GM06990 (cell line): ENCODE data around the gene CXorf65.
A peak's percentile ranks its signal among the peaks of the same experiment; 100 is the strongest.

ENCODE experiments used
- DNase-seq: peaks from one replicate; pipeline ENCODE4 v3.0.0-alpha.2; 2011; ENCODE audit not compliant: insufficient read length; ENCODE audit errors: extremely low read depth
- H3K27me3 ChIP-seq: replicated peaks from 2 replicates; pipeline ENCODE4 v1.6.0; 2011; ENCODE audit warnings: low read length; ENCODE audit not compliant: control insufficient read depth, insufficient read depth
- H3K36me3 ChIP-seq: 2 replicates; pipeline ENCODE4 v1.5.1; 2011; ENCODE audit warnings: low read length; ENCODE audit not compliant: control insufficient read depth, insufficient read depth
- H3K4me3 ChIP-seq: replicated peaks from 2 replicates; pipeline ENCODE4 v1.5.1; 2011; ENCODE audit warnings: low read depth, mild to moderate bottlenecking, control low read depth, low read length
- CTCF ChIP-seq: IDR thresholded peaks from 2 replicates; pipeline ENCODE4 v1.5.1; 2011; ENCODE audit warnings: low read length, control low read depth, mild to moderate bottlenecking, inconsistent platforms; ENCODE audit not compliant: insufficient read depth, poor library complexity, severe bottlenecking

CXorf65 gene

GRCh38 chrX:71095033-71095432, 11.5 kb downstream of the CXorf65 start:
- no peaks in the 10 kb centered on the region for H3K36me3 ChIP-seq
- no peaks in the 10 kb centered on the region; the same call in 1 of the 2 replicates for H3K27me3 ChIP-seq
- no peak for DNase-seq
- H3K4me3 ChIP-seq: peak overlapping the region; percentile 71
- no peak for TF ChIP-seq CTCF

DNA sequence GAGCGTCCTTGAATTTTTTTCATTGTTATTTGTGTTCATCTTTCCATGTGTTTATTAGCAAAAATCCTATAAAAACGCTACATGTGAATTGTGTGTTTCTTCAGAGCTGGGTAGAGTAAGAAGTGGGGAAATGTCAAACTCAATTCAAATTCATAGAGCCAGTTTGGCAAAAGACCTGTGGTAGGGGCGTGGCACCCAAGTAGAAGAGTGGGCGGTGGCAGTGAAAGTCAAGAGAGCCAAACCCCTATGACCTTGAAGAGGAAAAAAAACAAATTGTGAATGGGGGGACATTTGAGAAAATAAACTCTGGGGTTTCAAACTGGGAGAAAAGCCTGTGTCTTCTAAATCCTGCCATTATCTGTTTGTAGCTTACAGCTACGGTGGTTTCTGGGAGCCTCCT, 15.3 kb downstream of the CXorf65 start:
- no peak for DNase-seq
- no peaks in the 10 kb centered on the region for H3K36me3 ChIP-seq
- H3K27me3 ChIP-seq: no peaks in the 10 kb centered on the region
- TF ChIP-seq CTCF: no peak
- no peak overlapping the region for H3K4me3 ChIP-seq

DNA sequence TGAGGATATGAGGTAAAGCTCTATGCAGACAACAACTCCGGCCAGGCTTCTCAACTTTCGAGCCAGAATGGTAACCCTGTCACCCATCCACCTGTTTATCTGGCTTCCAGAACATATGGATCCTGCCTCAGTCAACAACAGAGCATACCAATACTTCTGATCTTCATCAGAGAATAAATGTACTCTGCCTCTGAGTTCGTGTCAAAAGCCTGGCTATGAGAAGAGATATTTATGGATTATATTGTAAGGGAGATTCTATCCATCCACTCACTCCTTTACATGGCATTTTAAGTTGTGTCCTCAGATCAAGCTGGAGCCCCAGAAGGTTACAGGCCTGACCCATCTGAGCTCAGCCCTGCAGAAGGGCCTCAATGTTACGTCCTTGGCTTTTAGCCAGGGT, 20.6 kb downstream of the CXorf65 start:
- TF ChIP-seq CTCF: no peak
- no peaks in the 10 kb centered on the region for H3K27me3 ChIP-seq
- H3K4me3 ChIP-seq: no peak overlapping the region
- no peak for DNase-seq
- no peaks in the 10 kb centered on the region for H3K36me3 ChIP-seq

DNA sequence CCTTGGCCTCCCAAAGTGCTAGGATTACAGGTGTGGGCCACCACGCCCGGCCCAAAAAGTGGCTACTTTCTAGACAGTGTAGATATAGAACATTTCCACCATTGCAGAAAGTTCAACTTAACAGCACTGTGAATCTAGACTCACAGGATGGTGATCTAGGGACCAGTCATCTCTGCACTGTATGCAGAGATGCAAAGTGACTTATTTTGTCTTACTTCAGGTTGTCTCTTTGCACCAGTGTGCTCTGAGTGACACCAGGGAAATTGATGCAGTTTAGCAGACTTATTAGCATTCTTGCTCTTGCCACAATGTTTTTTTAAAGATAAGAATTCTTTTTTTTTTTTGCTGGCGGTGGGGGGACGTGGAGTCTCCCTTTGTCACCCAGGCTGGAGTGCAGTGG, 23.7 kb downstream of the CXorf65 start:
- Histone ChIP-seq H3K4me3 (no peak overlapping the region), H3K27me3 (no peaks in the 10 kb centered on the region), H3K36me3 (no peaks in the 10 kb centered on the region)
- no peak for TF ChIP-seq CTCF
- DNase-seq: no peak

DNA sequence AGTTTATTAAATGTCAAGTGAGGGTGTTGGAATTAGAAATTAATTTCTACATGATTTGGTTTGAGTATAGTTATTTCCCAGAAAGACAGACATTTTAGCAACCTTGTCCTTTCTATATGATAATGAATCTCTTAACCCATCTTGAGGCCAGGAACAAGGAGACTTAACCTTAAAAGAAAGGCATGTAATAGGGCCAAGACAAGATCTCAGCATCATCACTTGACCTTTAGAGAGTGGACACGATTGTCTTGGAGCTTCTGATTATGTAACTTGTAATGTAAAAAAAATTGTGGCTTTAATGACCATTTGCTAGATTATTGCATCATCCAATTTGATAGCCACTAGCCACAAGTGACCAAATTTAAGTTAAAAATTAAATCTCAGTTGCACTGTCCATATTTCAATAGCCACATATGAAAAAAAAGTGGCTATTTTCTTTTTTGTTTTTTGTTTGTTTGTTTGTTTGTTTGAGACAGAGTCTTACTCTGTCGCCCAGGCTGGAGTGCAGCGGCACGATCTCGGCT, 24.4 kb downstream of the CXorf65 start:
- Histone ChIP-seq H3K4me3 (no peak overlapping the region), H3K36me3 (no peaks in the 10 kb centered on the region), H3K27me3 (no peaks in the 10 kb centered on the region)
- TF ChIP-seq CTCF: no peak
- no peak for DNase-seq
